Frontal cortex (tissue), 4 donors: ENCODE data around the gene DPPA5. TPM values are rescaled to one million over a fixed set of nuclear protein-coding genes. Genes with fewer than 3 reads are reported as not detected.
"Not testable (repeated sequence)": the region's sequence is repeated elsewhere in the genome, so short reads cannot be mapped to it uniquely, and the experiment has no call there.

Source experiments
- DNase-seq, 2 donors: peaks; one replicate each; pipeline ENCODE4 v3.0.0; 2012; ENCODE audit warnings: low spot score in 2 of 2
- FAIRE-seq: peaks from 2 replicates; lab custom pipeline; 2012; peaks lifted over from hg19 to GRCh38; lab: Jason Lieb, UNC
- total RNA-seq: library from RNA; depleted of rRNA; stranded (reverse); fragments of >200 nt; gene quantifications from one replicate; pipeline ENCODE4 v1.2.3, GENCODE V29; 2014
- donor health status: control.
- donor health status: control.
- donor health status: control.

DPPA5 gene
- total RNA-seq, 1 donor from 2014 or later = not detected

GRCh38 chr6:73367761-73368355 lies 13.8 kb upstream of the DPPA5 start:
- FAIRE-seq (no peak), DNase-seq (no peak)

- DNase-seq (no peak), FAIRE-seq (no peak)
Observed at GRCh38 chr6:73364549-73364948, 10.5 kb upstream of the DPPA5 start.

GRCh38 chr6:73364121-73364520 lies 10.0 kb upstream of the DPPA5 start:
- FAIRE-seq (no peak), DNase-seq (no peak)

- no peak for DNase-seq
- no peak for FAIRE-seq
Observed at GRCh38 chr6:73363537-73363875, 9.4 kb upstream of the DPPA5 start.

- DNase-seq (no peak), FAIRE-seq (no peak)
Observed at GRCh38 chr6:73362869-73363536, 8.9 kb upstream of the DPPA5 start.

GRCh38 chr6:73362358-73362757 lies 8.3 kb upstream of the DPPA5 start, which contains the start of gene KHDC3L:
KHDC3L (plus strand) TSS chr6:73362658; CDS start chr6:73362730, 72 bp downstream.
- no peak for DNase-seq
- FAIRE-seq = no peak

GRCh38 chr6:73349311-73349710 lies 4.8 kb downstream of the DPPA5 start:
- FAIRE-seq (no peak), DNase-seq (no peak)

- no peak for FAIRE-seq
Observed at GRCh38 chr6:73348550-73349204, 5.4 kb downstream of the DPPA5 start.

GRCh38 chr6:73343164-73343563 lies 10.9 kb downstream of the DPPA5 start:
- DNase-seq (no peak), FAIRE-seq (no peak)

More at GRCh38 chr6:73348550-73349204, 5.4 kb downstream of the DPPA5 start:
- DNase-seq = no peak

- no peak for DNase-seq
- no peak for FAIRE-seq
Observed at GRCh38 chr6:73342174-73342573, 11.9 kb downstream of the DPPA5 start.

- DNase-seq (no peak), FAIRE-seq (no peak)
Observed at GRCh38 chr6:73341335-73341734, 12.7 kb downstream of the DPPA5 start.

- FAIRE-seq (no peak), DNase-seq (no peak)
Observed at GRCh38 chr6:73340048-73340447, 14.0 kb downstream of the DPPA5 start.

GRCh38 chr6:73339340-73339739 lies 14.7 kb downstream of the DPPA5 start:
- FAIRE-seq (no peak), DNase-seq (no peak)

GRCh38 chr6:73329201-73329600 lies 24.9 kb downstream of the DPPA5 start:
- DNase-seq = no peak

GRCh38 chr6:73328790-73329189 lies 25.3 kb downstream of the DPPA5 start:
- no peak for DNase-seq
- no peak for FAIRE-seq

More at GRCh38 chr6:73329201-73329600, 24.9 kb downstream of the DPPA5 start:
- FAIRE-seq = no peak

- FAIRE-seq (no peak), DNase-seq (no peak)
Observed at GRCh38 chr6:73325656-73326055, 28.4 kb downstream of the DPPA5 start.

- DNase-seq (no peak), FAIRE-seq (no peak)
Observed at GRCh38 chr6:73323323-73323722, 30.8 kb downstream of the DPPA5 start.

GRCh38 chr6:73314577-73315492 lies 39.2 kb downstream of the DPPA5 start:
- FAIRE-seq = no peak
- DNase-seq = no peak

GRCh38 chr6:73310503-73310845 lies 43.6 kb downstream of the DPPA5 start:
- not testable (repeated sequence) for FAIRE-seq

GRCh38 chr6:73309785-73310502 lies 44.1 kb downstream of the DPPA5 start:
- no peak for FAIRE-seq
- peak in 1 of 2 donors; percentile 63 for DNase-seq

More at GRCh38 chr6:73310503-73310845, 43.6 kb downstream of the DPPA5 start:
- DNase-seq = not testable (repeated sequence)
